GM12801 (cell line): ENCODE data around the gene GLDN.

Source experiments
- CTCF ChIP-seq: IDR thresholded peaks from one replicate; pipeline ENCODE4 v1.5.1; 2011; ENCODE audit warnings: control low read depth; ENCODE audit not compliant: insufficient read length; ENCODE audit errors: extremely low read depth

The GLDN gene

GRCh38 chr15:51341366-51342226 is at the start of gene GLDN:
Gene GLDN, plus strand, starts transcription at chr15:51341655. Its CDS starts 30 bp downstream, at chr15:51341685.
- no peak for TF ChIP-seq CTCF

- TF ChIP-seq CTCF, result no peak
Observed at GRCh38 chr15:51298620-51299019, 42.8 kb upstream of the GLDN start.

- TF ChIP-seq CTCF, result no peak
Observed at GRCh38 chr15:51299187-51300015, 42.1 kb upstream of the GLDN start.

- no peak for TF ChIP-seq CTCF
Observed at GRCh38 chr15:51302480-51302879, 39.0 kb upstream of the GLDN start.

GRCh38 chr15:51303462-51303980 is 37.9 kb upstream of the GLDN start:
- TF ChIP-seq CTCF, result no peak

GRCh38 chr15:51307325-51307724 is 34.1 kb upstream of the GLDN start:
- no peak for TF ChIP-seq CTCF

GRCh38 chr15:51307811-51308210 is 33.6 kb upstream of the GLDN start:
- TF ChIP-seq CTCF, result no peak
